ENCODE measurements around the gene PDE2A.

DNA sequence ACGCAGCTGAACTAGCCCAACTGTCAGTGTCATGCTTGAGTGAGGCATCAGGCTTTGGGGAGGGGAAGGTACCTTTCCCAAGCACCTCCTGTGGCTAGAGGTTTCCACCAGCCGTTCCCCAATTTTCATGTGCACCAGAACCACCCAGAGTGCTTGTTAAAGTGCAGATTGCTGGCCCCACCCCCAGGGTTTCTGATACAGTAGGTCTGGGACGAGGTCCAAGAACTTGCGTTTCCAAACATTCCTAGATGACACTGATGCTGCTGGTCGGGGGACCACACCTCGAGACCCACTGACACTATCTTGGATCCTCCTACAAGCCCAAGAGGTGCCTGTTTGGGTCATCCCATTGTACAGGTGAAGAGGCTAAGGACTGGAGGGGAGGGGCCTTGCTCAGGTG lies 59.8 kb downstream of the PDE2A start:
- TF ChIP-seq POLR2AphosphoS5 (IDR thresholded peaks at IDR 0.05; ENCODE audit: low read depth, low read length) (no peak), POLR2A (IDR thresholded peaks at IDR 0.05; ENCODE audit: low read depth, low read length) (no peak)
